ENCODE data around the gene IL18BP. TPM values are rescaled to one million over a fixed set of nuclear protein-coding genes. Genes with fewer than 3 reads are reported as not detected.

Gene IL18BP
- total RNA-seq, 2 experiments from 2014 or later = 4.2 to 12.4 TPM

- Histone ChIP-seq H4K20me1 (ENCODE audit: insufficient read depth, low read length) (peaks cover 14% of the 10 kb centered on the region; the same call in 1 of the 2 replicates), H3K4me2 (ENCODE audit: low read length) (no peak overlapping the region), H3K9me2 (ENCODE audit: insufficient read depth, low read length) (no peaks in the 10 kb centered on the region), H3K27ac (ENCODE audit: low read depth, low read length, poor library complexity, severe bottlenecking) (no peak overlapping the region), H3K4me1 (ENCODE audit: insufficient read depth, low read length, poor library complexity, severe bottlenecking) (peaks cover 17% of the 10 kb centered on the region), H3K36me3 (ENCODE audit: insufficient read depth, low read length) (peaks cover 40% of the 10 kb centered on the region), H2AFZ (ENCODE audit: low read length) (no peak overlapping the region), H3K9me3 (ENCODE audit: low read length) (no peaks in the 10 kb centered on the region), H3K79me2 (ENCODE audit: insufficient read depth, low read depth, low read length) (no peaks in the 10 kb centered on the region), H3K4me3 (ENCODE audit: low read depth, low read length, poor library complexity, severe bottlenecking) (no peak overlapping the region)
- intact Hi-C loops (cut with micrococcal nuclease; ENCODE audit: unreplicated experiment) = loop anchor here (2.0 kb wide), 1 partner anchor 114 kb away; no protein-coding TSS in a partner anchor
- ChIA-PET CTCF (ENCODE audit: unreplicated experiment) (interaction anchor here (1.4 kb wide), 1 partner anchor 48 kb away, joined by 4 read pairs; the partner anchor contains the start of genes RNF121 and XNDC1N), POLR2A (interaction anchor here (0.6 to 1.5 kb wide), 2 partner anchors 11 to 135 kb away, joined by 3 to 4 read pairs; no protein-coding TSS in a partner anchor)
- DNase-seq (ENCODE audit: low spot score) = no peak
- TF ChIP-seq EZH2phosphoT487 (IDR thresholded peaks at IDR 0.05; ENCODE audit: borderline replicate concordance, low read depth, low read length) = no peak
- no peak for TF ChIP-seq CTCF (conservative IDR thresholded peaks at IDR 0.05; ENCODE audit: low read length)
- no TSS peak for BruUV-seq (replicated peaks)
Measured at GRCh38 chr11:71976551-71976950, 22.2 kb upstream of the IL18BP start.

- Histone ChIP-seq H3K79me2 (ENCODE audit: insufficient read depth, low read depth, low read length) (no peaks in the 10 kb centered on the region), H3K4me1 (ENCODE audit: insufficient read depth, low read length, poor library complexity, severe bottlenecking) (peaks cover 17% of the 10 kb centered on the region), H3K9me2 (ENCODE audit: insufficient read depth, low read length) (no peaks in the 10 kb centered on the region), H3K4me2 (ENCODE audit: low read length) (peak overlapping the region; percentile 46; the same call in 1 of the 2 replicates), H4K20me1 (ENCODE audit: insufficient read depth, low read length) (peaks cover 14% of the 10 kb centered on the region; the same call in 1 of the 2 replicates), H2AFZ (ENCODE audit: low read length) (no peak overlapping the region), H3K9me3 (ENCODE audit: low read length) (no peaks in the 10 kb centered on the region), H3K4me3 (ENCODE audit: low read depth, low read length, poor library complexity, severe bottlenecking) (no peak overlapping the region), H3K27ac (ENCODE audit: low read depth, low read length, poor library complexity, severe bottlenecking) (no peak overlapping the region), H3K36me3 (ENCODE audit: insufficient read depth, low read length) (peaks cover 39% of the 10 kb centered on the region)
- no peak for TF ChIP-seq CTCF (conservative IDR thresholded peaks at IDR 0.05; ENCODE audit: low read length)
- TF ChIP-seq EZH2phosphoT487 (IDR thresholded peaks at IDR 0.05; ENCODE audit: borderline replicate concordance, low read depth, low read length) = no peak
- no peak for DNase-seq (ENCODE audit: low spot score)
- POLR2A ChIA-PET = interaction anchor here (1.5 kb wide), 1 partner anchor 11 kb away, joined by 4 read pairs; no protein-coding TSS in a partner anchor
- no TSS peak for BruUV-seq (replicated peaks)
- intact Hi-C loops (cut with micrococcal nuclease; ENCODE audit: unreplicated experiment) = loop anchor here (1.0 to 2.0 kb wide), 2 partner anchors 114 to 167 kb away; no protein-coding TSS in a partner anchor
- CTCF ChIA-PET (ENCODE audit: unreplicated experiment) = interaction anchor here (1.2 to 1.4 kb wide), 2 partner anchors 39 to 48 kb away, joined by 3 to 4 read pairs; partner anchors contain the start of genes RNF121 and XNDC1N
Measured at GRCh38 chr11:71977090-71977489, 21.6 kb upstream of the IL18BP start.

Measured in OCI-LY7 (cell line).